Tibial nerve (tissue), 4 donors: Measurements from ENCODE around the gene NUCKS1.

ENCODE experiments used
- CTCF ChIP-seq, 5 experiments: fragments of 200-600 bp in 3 of 5; fragments of 450-650 bp in 2 of 5; sonication (generic) in 3 of 5; IDR thresholded peaks; one replicate each; pipeline ENCODE4 v1.5.1; 2016 to 2019; ENCODE audit warnings: antibody characterized with exemption in 5 of 5, mild to moderate bottlenecking in 3 of 5, moderate library complexity in 2 of 5
- EP300 ChIP-seq, 2 donors: sonication (generic); formaldehyde crosslinking; IDR thresholded peaks; one replicate each; pipeline ENCODE4 v1.6.1; 2017; ENCODE audit warnings: antibody characterized with exemption in 2 of 2, mild to moderate bottlenecking in 1 of 2
- POLR2A ChIP-seq, 2 donors: fragments of 450-650 bp; IDR thresholded peaks; one replicate each; pipeline ENCODE4 v1.6.1; 2017; ENCODE audit warnings: antibody characterized with exemption in 2 of 2, mild to moderate bottlenecking in 2 of 2, moderate library complexity in 2 of 2

- TF ChIP-seq CTCF (IDR thresholded peaks at IDR 0.05) (no peak), EP300 (IDR thresholded peaks at IDR 0.05) (no peak), POLR2A (IDR thresholded peaks at IDR 0.05) (no peak)
These were observed 35.6 kb downstream of the NUCKS1 start for GRCh38 chr1:205714190-205714905.
